ENCODE data around the gene COA6. TPM values are rescaled to one million over a fixed set of nuclear protein-coding genes. Genes with fewer than 3 reads are reported as not detected.

Gene COA6
- total RNA-seq, 1 donor from 2014 or later: 14.6 TPM

GRCh38 chr1:234408757-234409156 lies 35.5 kb downstream of the COA6 start:
- no peaks in the 10 kb centered on the region for H3K4me1 Mint-ChIP-seq (ENCODE audit: low read depth, unreplicated experiment)
- no peak overlapping the region for H3K27ac Mint-ChIP-seq (ENCODE audit: unreplicated experiment)
- TF ChIP-seq CTCF (IDR thresholded peaks at IDR 0.05; ENCODE audit: partially characterized antibody, unreplicated experiment): no peak

GRCh38 chr1:234409328-234409727 lies 36.1 kb downstream of the COA6 start:
- H3K4me3 Mint-ChIP-seq (ENCODE audit: unreplicated experiment): no peak overlapping the region
- no peaks in the 10 kb centered on the region for H3K9me3 Mint-ChIP-seq (ENCODE audit: unreplicated experiment)
- TF ChIP-seq CTCF (IDR thresholded peaks at IDR 0.05; ENCODE audit: partially characterized antibody, unreplicated experiment): no peak
- no peaks in the 10 kb centered on the region for H3K36me3 Mint-ChIP-seq (ENCODE audit: unreplicated experiment)
- no peaks in the 10 kb centered on the region for H3K27me3 Mint-ChIP-seq (ENCODE audit: unreplicated experiment)
- no peaks in the 10 kb centered on the region for H3K4me1 Mint-ChIP-seq (ENCODE audit: low read depth, unreplicated experiment)
- no peak for DNase-seq
- H3K27ac Mint-ChIP-seq (ENCODE audit: unreplicated experiment): no peak overlapping the region

More at GRCh38 chr1:234408757-234409156, 35.5 kb downstream of the COA6 start:
- no peaks in the 10 kb centered on the region for H3K27me3 Mint-ChIP-seq (ENCODE audit: unreplicated experiment)
- H3K36me3 Mint-ChIP-seq (ENCODE audit: unreplicated experiment): no peaks in the 10 kb centered on the region
- DNase-seq: no peak
- H3K4me3 Mint-ChIP-seq (ENCODE audit: unreplicated experiment): no peak overlapping the region
- no peaks in the 10 kb centered on the region for H3K9me3 Mint-ChIP-seq (ENCODE audit: unreplicated experiment)

GRCh38 chr1:234412830-234413229 lies 39.6 kb downstream of the COA6 start:
- Mint-ChIP-seq H3K27ac (ENCODE audit: unreplicated experiment) (no peak overlapping the region), H3K4me1 (ENCODE audit: low read depth, unreplicated experiment) (no peaks in the 10 kb centered on the region), H3K36me3 (ENCODE audit: unreplicated experiment) (no peaks in the 10 kb centered on the region), H3K27me3 (ENCODE audit: unreplicated experiment) (no peaks in the 10 kb centered on the region), H3K4me3 (ENCODE audit: unreplicated experiment) (no peak overlapping the region), H3K9me3 (ENCODE audit: unreplicated experiment) (no peaks in the 10 kb centered on the region)
- TF ChIP-seq CTCF (IDR thresholded peaks at IDR 0.05; ENCODE audit: partially characterized antibody, unreplicated experiment): no peak
- DNase-seq: no peak

- Mint-ChIP-seq H3K36me3 (ENCODE audit: unreplicated experiment) (no peaks in the 10 kb centered on the region), H3K9me3 (ENCODE audit: unreplicated experiment) (no peaks in the 10 kb centered on the region), H3K4me3 (ENCODE audit: unreplicated experiment) (no peak overlapping the region)
Observed at GRCh38 chr1:234413485-234413884, 40.2 kb downstream of the COA6 start.

GRCh38 chr1:234413990-234414389 lies 40.7 kb downstream of the COA6 start:
- TF ChIP-seq CTCF (IDR thresholded peaks at IDR 0.05; ENCODE audit: partially characterized antibody, unreplicated experiment): no peak
- H3K36me3 Mint-ChIP-seq (ENCODE audit: unreplicated experiment): no peaks in the 10 kb centered on the region
- no peaks in the 10 kb centered on the region for H3K27me3 Mint-ChIP-seq (ENCODE audit: unreplicated experiment)
- no peaks in the 10 kb centered on the region for H3K4me1 Mint-ChIP-seq (ENCODE audit: low read depth, unreplicated experiment)
- H3K4me3 Mint-ChIP-seq (ENCODE audit: unreplicated experiment): no peak overlapping the region
- no peak overlapping the region for H3K27ac Mint-ChIP-seq (ENCODE audit: unreplicated experiment)
- DNase-seq: no peak
- H3K9me3 Mint-ChIP-seq (ENCODE audit: unreplicated experiment): no peaks in the 10 kb centered on the region

More at GRCh38 chr1:234413485-234413884, 40.2 kb downstream of the COA6 start:
- no peak for TF ChIP-seq CTCF (IDR thresholded peaks at IDR 0.05; ENCODE audit: partially characterized antibody, unreplicated experiment)
- H3K27ac Mint-ChIP-seq (ENCODE audit: unreplicated experiment): no peak overlapping the region
- DNase-seq: no peak
- no peaks in the 10 kb centered on the region for H3K27me3 Mint-ChIP-seq (ENCODE audit: unreplicated experiment)
- no peaks in the 10 kb centered on the region for H3K4me1 Mint-ChIP-seq (ENCODE audit: low read depth, unreplicated experiment)

Measured in glutamatergic neuron (in vitro differentiated cells).